Upper lobe of left lung (tissue), 6 donors: ENCODE measurements around the gene ARFGAP1. TPM values are rescaled to one million over a fixed set of nuclear protein-coding genes. Genes with fewer than 3 reads are reported as not detected.

Experiments used
- ATAC-seq, 2 donors: fragments of 200-7000 bp; cut with Tn5 transposase; one replicate each; pipeline ENCODE4 v1.9.1; 2022; ENCODE audit warnings: mild to moderate bottlenecking in 2 of 2, moderate library complexity in 2 of 2; ENCODE audit not compliant: low FRiP score in 2 of 2
- DNase-seq, 2 donors: peaks; one replicate each; pipeline ENCODE4 v3.0.0-alpha.2; 2019 to 2020
- H3K27ac ChIP-seq, 4 donors: fragments of 200-600 bp; sonication (generic); one replicate each; pipeline ENCODE4 v1.5.1; 2016 to 2019
- H3K27me3 ChIP-seq, 4 donors: fragments of 200-600 bp; sonication (generic); one replicate each; pipeline ENCODE4 v1.5.1; 2017 to 2019
- H3K36me3 ChIP-seq, 4 donors: fragments of 200-600 bp; sonication (generic); one replicate each; pipeline ENCODE4 v1.5.1; 2016 to 2019
- H3K4me1 ChIP-seq, 4 donors: fragments of 200-600 bp; sonication (generic); one replicate each; pipeline ENCODE4 v1.5.1; 2018 to 2019
- H3K4me3 ChIP-seq, 4 donors: fragments of 200-600 bp; sonication (generic); one replicate each; pipeline ENCODE4 v1.5.1; 2017 to 2019; ENCODE audit warnings: mild to moderate bottlenecking in 2 of 4, moderate library complexity in 1 of 4
- H3K9me3 ChIP-seq, 4 donors: fragments of 200-600 bp; sonication (generic); one replicate each; pipeline ENCODE4 v1.5.1; 2018 to 2019
- EP300 ChIP-seq, 4 donors: sonication (generic); formaldehyde crosslinking; IDR thresholded peaks; one replicate each; pipeline ENCODE4 v1.5.1; 2017; ENCODE audit warnings: antibody characterized with exemption in 4 of 4, control low read depth in 2 of 4
- POLR2A ChIP-seq, 4 donors: fragments of 450-650 bp; IDR thresholded peaks; one replicate each; pipeline ENCODE4 v1.5.1; 2016 to 2017; ENCODE audit warnings: antibody characterized with exemption in 4 of 4, mild to moderate bottlenecking in 2 of 4
- POLR2AphosphoS5 ChIP-seq, 2 donors: sonication (generic); formaldehyde crosslinking; IDR thresholded peaks; one replicate each; pipeline ENCODE4 v1.5.1; 2017; ENCODE audit warnings: antibody characterized with exemption in 2 of 2
- WGBS, 2 donors: methylation state at CpG; one replicate each; pipeline ENCODE4 v1.1.5; 2017 to 2018; 5-methylcytosine and 5-hydroxymethylcytosine counted together
- total RNA-seq, 6 donors: library from RNA; depleted of rRNA in 4 of 6; stranded (reverse); fragments of >200 nt in 4 of 6; gene quantifications; one replicate each; pipeline versions ENCODE4 v1.1.0 to v1.2.1, GENCODE V29; 2016 to 2021
- TF ChIP-seq, protein P1 (sequence below), 6 experiments: fragments of 450-650 bp in 4 of 6; fragments of 200-600 bp in 2 of 6; sonication (generic) in 2 of 6; IDR thresholded peaks; one replicate each; pipeline ENCODE4 v1.5.1; 2016 to 2019; ENCODE audit warnings: antibody characterized with exemption in 6 of 6
- donor health status: DM: no; HTN: no; CAD: no; lungs with moderate emphysema.
- donor health status: DM: no; HTN: yes; CAD: no; lungs with severe emphysema.

The ARFGAP1 gene
- total RNA-seq, 6 donors from 2014 or later = 39.8 to 169 (median 84.7) TPM

DNA sequence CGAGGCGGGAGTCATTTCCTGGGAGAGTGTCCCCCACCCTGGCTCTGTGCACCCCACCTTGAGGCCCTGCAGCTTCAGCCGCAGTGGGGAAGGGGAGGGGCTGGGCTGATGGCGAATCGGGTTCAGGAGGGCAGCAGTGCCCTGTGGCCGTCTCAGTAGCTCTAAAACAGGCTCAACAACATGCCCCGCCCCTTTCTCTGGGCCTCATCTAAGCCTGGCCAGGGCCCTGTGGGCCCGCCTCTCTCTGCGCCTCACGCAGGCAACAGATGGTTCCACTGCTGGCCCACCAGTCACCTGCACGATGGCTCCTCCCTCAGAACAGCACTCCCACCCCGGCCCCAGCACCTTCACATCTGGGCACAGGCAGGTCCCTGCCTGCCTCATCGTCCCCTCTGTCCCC, 58.3 kb downstream of the ARFGAP1 start:
- Histone ChIP-seq H3K36me3 (no peaks in the 10 kb centered on the region), H3K9me3 (peaks cover 0 to 19% (median 4%) of the 10 kb centered on the region in 4 donors), H3K4me1 (peaks cover 0 to 5% (median 2%) of the 10 kb centered on the region in 4 donors), H3K27me3 (no peaks in the 10 kb centered on the region), H3K4me3 (no peak overlapping the region), H3K27ac (no peak overlapping the region)
- WGBS, 2 donors = 73 to 83% methylated on average over 6 to 8 of the region's 13 CpGs
- TF ChIP-seq EP300 (IDR thresholded peaks at IDR 0.05) (no peak), POLR2AphosphoS5 (IDR thresholded peaks at IDR 0.05) (no peak), POLR2A (IDR thresholded peaks at IDR 0.05) (no peak)
- TF ChIP-seq, protein P1, sequence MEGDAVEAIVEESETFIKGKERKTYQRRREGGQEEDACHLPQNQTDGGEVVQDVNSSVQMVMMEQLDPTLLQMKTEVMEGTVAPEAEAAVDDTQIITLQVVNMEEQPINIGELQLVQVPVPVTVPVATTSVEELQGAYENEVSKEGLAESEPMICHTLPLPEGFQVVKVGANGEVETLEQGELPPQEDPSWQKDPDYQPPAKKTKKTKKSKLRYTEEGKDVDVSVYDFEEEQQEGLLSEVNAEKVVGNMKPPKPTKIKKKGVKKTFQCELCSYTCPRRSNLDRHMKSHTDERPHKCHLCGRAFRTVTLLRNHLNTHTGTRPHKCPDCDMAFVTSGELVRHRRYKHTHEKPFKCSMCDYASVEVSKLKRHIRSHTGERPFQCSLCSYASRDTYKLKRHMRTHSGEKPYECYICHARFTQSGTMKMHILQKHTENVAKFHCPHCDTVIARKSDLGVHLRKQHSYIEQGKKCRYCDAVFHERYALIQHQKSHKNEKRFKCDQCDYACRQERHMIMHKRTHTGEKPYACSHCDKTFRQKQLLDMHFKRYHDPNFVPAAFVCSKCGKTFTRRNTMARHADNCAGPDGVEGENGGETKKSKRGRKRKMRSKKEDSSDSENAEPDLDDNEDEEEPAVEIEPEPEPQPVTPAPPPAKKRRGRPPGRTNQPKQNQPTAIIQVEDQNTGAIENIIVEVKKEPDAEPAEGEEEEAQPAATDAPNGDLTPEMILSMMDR (IDR thresholded peaks at IDR 0.05) = no peak
- DNase-seq (peak in 1 of 2 donors; percentile 50), ATAC-seq (no peak)

DNA sequence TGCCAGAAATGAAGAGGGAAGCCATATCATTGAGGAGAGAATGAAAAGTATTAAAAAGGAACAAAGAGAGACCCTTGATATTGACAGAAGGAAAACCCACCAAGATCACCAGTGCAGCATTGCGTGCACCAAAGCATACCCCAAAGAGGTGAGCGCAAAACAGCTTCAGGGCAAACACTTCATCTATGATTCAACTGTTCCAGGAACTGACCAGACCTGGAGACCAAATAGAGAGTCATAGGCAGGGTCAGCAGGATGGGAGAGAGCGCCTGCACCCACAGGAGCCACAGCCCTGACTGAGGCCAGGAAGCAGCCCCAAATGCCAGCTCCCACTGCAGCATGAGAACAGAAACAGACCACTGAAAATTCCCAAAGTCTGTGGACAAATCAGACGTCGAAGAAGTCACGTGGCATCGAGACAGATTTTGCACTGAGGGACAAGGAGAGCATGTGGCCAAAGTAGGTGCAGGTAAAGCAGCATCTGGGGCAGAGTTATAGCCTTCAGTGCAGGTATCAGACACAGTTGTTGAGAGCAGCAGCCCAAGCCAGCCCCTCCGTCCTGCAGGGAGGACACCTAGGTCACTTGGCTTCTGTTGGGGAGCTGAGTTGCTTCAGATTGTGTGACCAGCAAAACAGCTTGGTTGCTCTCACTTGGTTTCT, 59.3 kb downstream of the ARFGAP1 start:
- no peak overlapping the region for H3K4me3 ChIP-seq
- no peaks in the 10 kb centered on the region for H3K27me3 ChIP-seq
- peaks cover 0 to 16% (median 4%) of the 10 kb centered on the region in 4 donors for H3K9me3 ChIP-seq
- no peak for ATAC-seq
- no peak for DNase-seq
- H3K4me1 ChIP-seq = peaks cover 0 to 4% (median 0%) of the 10 kb centered on the region in 4 donors
- WGBS, 2 donors = 96 to 97% methylated on average over 7 to 8 of the region's 8 CpGs
- H3K36me3 ChIP-seq = no peaks in the 10 kb centered on the region
- TF ChIP-seq POLR2AphosphoS5 (IDR thresholded peaks at IDR 0.05) (no peak), POLR2A (IDR thresholded peaks at IDR 0.05) (no peak), EP300 (IDR thresholded peaks at IDR 0.05) (no peak)
- TF ChIP-seq, protein P1 (IDR thresholded peaks at IDR 0.05) = no peak
- no peak overlapping the region for H3K27ac ChIP-seq

DNA sequence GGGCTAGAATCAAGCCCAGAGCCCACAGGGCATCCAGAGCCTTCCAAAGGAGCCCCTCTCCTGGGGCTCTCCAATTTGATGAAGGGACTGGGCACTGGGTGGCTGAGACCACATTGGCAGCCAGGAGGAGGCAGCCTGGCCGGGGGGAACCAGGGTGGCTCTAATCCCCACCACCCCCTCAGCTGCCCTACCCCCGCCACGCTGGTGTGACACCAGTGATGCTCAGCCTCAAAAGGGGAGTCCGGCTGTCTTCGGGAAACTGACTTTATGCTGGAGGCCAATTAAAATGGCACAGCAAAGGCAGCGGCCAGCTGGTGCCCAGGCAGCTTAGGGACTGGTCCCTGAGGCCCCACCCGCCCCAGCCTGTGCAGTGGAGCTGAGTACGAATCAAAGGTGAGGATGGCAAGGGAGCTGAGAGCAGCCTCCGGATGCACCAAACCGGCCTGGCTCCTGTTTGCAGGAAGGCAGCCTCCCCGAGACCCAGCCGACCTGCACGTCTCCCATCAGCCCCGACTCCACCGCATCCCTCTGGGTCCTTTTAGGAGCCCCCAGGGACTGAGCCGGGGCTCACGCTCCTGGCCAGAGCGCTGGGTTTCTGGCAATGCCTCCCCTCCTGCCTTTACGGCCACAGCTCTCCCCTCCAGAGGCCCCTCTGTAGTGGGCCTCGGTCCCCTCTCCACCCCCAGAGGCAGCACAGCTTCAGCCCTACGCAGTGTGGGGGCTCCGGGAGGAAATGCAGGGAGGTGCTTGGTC, 60.1 kb downstream of the ARFGAP1 start:
- Histone ChIP-seq H3K27ac (no peak overlapping the region), H3K9me3 (peaks cover 0 to 14% (median 4%) of the 10 kb centered on the region in 4 donors), H3K4me1 (no peaks in the 10 kb centered on the region), H3K36me3 (no peaks in the 10 kb centered on the region), H3K4me3 (no peak overlapping the region), H3K27me3 (no peaks in the 10 kb centered on the region)
- ATAC-seq = no peak
- DNase-seq = peak in 1 of 2 donors; percentile 59
- 79 to 87% methylated on average over 12 to 22 of the region's 22 CpGs for WGBS, 2 donors
- TF ChIP-seq, protein P1 (IDR thresholded peaks at IDR 0.05) = no peak
- TF ChIP-seq POLR2A (IDR thresholded peaks at IDR 0.05) = no peak
- TF ChIP-seq EP300 (IDR thresholded peaks at IDR 0.05) = no peak
- no peak for TF ChIP-seq POLR2AphosphoS5 (IDR thresholded peaks at IDR 0.05)

DNA sequence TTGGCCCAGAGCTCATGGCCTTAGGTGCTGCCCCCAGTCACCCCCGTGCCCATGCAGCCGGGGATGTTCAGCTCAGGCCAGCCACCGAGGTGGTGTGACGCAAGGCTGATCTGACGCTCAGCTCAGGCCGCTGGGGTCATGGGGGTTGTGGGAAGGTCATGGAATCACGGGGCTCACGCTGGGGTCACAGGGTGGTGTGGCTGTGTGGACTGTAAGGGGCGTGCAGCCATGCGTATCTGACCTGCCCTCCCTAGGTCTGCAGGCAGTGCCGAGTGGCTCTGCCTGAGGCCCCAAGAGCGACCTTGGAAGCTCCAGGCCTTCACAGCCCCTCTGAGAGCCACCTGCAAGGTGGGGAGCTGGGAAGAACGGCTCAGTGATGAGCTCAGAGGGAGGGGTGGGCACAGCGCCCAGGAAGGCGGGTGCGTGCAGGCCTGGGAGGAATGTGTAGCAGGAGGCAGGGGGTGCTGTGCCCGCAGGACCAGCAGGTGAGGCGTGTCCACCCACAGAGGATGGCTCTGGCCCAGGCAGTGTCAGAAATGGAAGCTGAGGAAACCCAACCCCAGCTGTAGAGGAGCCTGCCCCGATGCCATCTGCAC, 60.7 kb downstream of the ARFGAP1 start:
- H3K27ac ChIP-seq = no peak overlapping the region
- DNase-seq (peak in 1 of 2 donors; percentile 59), ATAC-seq (no peak)
- H3K4me3 ChIP-seq = no peak overlapping the region
- TF ChIP-seq POLR2A (IDR thresholded peaks at IDR 0.05) = no peak
- TF ChIP-seq, protein P1 (IDR thresholded peaks at IDR 0.05) = no peak
- TF ChIP-seq POLR2AphosphoS5 (IDR thresholded peaks at IDR 0.05) = no peak
- no peak for TF ChIP-seq EP300 (IDR thresholded peaks at IDR 0.05)
- H3K9me3 ChIP-seq = peaks cover 0 to 14% (median 4%) of the 10 kb centered on the region in 4 donors
- H3K27me3 ChIP-seq = no peaks in the 10 kb centered on the region
- H3K4me1 ChIP-seq = no peaks in the 10 kb centered on the region
- no peaks in the 10 kb centered on the region for H3K36me3 ChIP-seq
- 77 to 83% methylated on average over 11 to 19 of the region's 19 CpGs for WGBS, 2 donors
